Naive B cell (primary cell): ENCODE data around the gene FKBP1B. TPM values are rescaled to one million over a fixed set of nuclear protein-coding genes. Genes with fewer than 3 reads are reported as not detected.
A peak's percentile ranks its signal among the peaks of the same experiment; 100 is the strongest.
"Not testable (repeated sequence)": the region's sequence is repeated elsewhere in the genome, so short reads cannot be mapped to it uniquely, and the experiment has no call there.

ENCODE experiments used
- ATAC-seq, 2 donors: fragments of 150-1000 bp; cut with Tn5 transposase; 2 replicates each; pipeline ENCODE4 v1.10.0; 2021; ENCODE audit warnings: low read depth in 2 of 2, mild to moderate bottlenecking in 2 of 2, moderate library complexity in 2 of 2
- DNase-seq: peaks from one replicate; pipeline ENCODE4 v3.0.0; 2022
- H3K27ac Mint-ChIP-seq, 6 donors: one replicate each; pipeline ENCODE4 v1.8.0; 2020 to 2022; ENCODE audit warnings: mild to moderate bottlenecking in 6 of 6, mixed read lengths in 6 of 6, moderate library complexity in 5 of 6, inconsistent platforms in 2 of 6
- H3K27me3 Mint-ChIP-seq, 3 donors: one replicate each; pipeline ENCODE4 v1.8.0; 2021 to 2022; ENCODE audit warnings: mixed read lengths in 3 of 3, mild to moderate bottlenecking in 1 of 3
- H3K36me3 Mint-ChIP-seq, 2 donors: one replicate each; pipeline ENCODE4 v1.8.0; 2020 to 2022; ENCODE audit warnings: mixed read lengths in 2 of 2, inconsistent platforms in 1 of 2, mild to moderate bottlenecking in 1 of 2
- H3K4me1 Mint-ChIP-seq, 3 donors: one replicate each; pipeline ENCODE4 v1.8.0; 2020 to 2022; ENCODE audit warnings: mixed read lengths in 3 of 3, inconsistent platforms in 1 of 3, mild to moderate bottlenecking in 1 of 3, moderate library complexity in 1 of 3
- H3K4me3 Mint-ChIP-seq, 8 donors: one replicate each; pipeline ENCODE4 v1.8.0; 2020 to 2022; ENCODE audit warnings: mild to moderate bottlenecking in 8 of 8, mixed read lengths in 8 of 8, moderate library complexity in 8 of 8, inconsistent platforms in 2 of 8
- H3K9me3 Mint-ChIP-seq, 7 donors: one replicate each; pipeline ENCODE4 v1.8.0; 2020 to 2022; ENCODE audit warnings: mixed read lengths in 7 of 7, mild to moderate bottlenecking in 5 of 7, inconsistent platforms in 2 of 7, moderate library complexity in 1 of 7
- polyA plus RNA-seq, 6 donors: library from polyadenylated mRNA; unstranded; fragments of 300-500 nt; fragmentation: Illumina TruSeq; gene quantifications; one replicate each; pipeline ENCODE4 v1.2.3, GENCODE V29; 2021; ENCODE audit warnings: low read depth in 6 of 6

The FKBP1B gene
- 1 to 10 TPM in 5 of 6 donors, not detected in 1; 1.4 to 2.4 (median 1.4) TPM for polyA plus RNA-seq

DNA sequence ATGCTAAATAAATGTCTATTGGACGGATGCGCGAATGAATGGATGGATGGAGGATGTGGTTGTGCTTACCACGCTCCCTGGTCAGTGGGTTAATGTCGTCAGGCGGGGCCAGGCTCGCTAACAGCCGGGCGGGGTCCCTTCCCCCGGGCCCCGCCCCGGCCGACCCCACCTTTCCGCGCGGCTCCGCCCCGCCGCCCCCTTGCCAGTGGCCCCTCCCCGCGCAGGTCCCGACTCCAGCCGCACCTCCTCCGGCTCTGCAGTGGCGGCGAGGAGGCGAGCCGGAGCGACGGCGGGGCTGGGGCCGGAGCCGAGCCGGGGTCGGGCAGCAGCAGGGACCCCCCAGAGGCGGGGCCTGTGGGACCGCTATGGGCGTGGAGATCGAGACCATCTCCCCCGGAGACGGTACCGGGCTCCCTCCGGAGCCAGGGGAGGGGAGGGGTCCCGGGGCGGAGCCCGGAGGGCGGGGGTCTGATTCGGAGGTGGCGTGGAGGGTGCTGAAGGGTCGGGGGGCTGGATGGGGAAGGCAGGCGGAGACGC lies at the start of gene FKBP1B:
Gene FKBP1B (plus strand): TSS at position 257 of the 537 bp plus-strand sequence. CDS start 109 bp downstream, at position 366.
- peaks cover 19 to 33% (median 24%) of the 10 kb centered on the region in 3 donors for H3K4me1 Mint-ChIP-seq
- peak within 1 kb of the TSS in 2 of 6 donors; percentile 21 to 38 for H3K27ac Mint-ChIP-seq
- no peaks in the 10 kb centered on the region for H3K36me3 Mint-ChIP-seq
- H3K9me3 Mint-ChIP-seq, result no peaks in the 10 kb centered on the region
- peak within 1 kb of the TSS in 3 of 8 donors; percentile 88 to 99 (median 92) for H3K4me3 Mint-ChIP-seq
- DNase-seq (peak; percentile 45), ATAC-seq (peak in 1 of 2 donors; percentile 5)
- peaks cover 0 to 7% (median 0%) of the 10 kb centered on the region in 3 donors for H3K27me3 Mint-ChIP-seq

DNA sequence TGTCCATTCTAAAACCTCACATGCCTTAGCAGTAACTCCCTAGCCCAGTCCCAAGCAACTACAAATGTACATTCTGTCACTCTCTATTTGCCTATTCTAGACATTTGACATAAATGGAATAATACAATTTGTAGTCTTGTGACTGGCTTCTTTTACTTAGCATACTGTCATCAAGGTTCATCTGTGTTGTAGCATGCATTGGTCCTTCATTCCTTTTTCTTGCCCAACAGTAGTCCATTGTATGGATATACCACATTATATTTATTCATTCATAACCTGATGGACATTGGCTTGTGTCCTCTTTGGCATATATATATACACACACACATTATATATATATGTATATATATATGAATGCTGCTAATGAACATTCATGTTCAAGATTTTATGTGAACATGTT lies 41.8 kb upstream of the FKBP1B start:
- Mint-ChIP-seq H3K4me1 (peaks cover 0 to 3% (median 0%) of the 10 kb centered on the region in 3 donors), H3K27ac (no peak overlapping the region), H3K27me3 (peaks cover 27 to 35% (median 32%) of the 10 kb centered on the region in 3 donors), H3K4me3 (no peak overlapping the region), H3K9me3 (no peaks in the 10 kb centered on the region), H3K36me3 (no peaks in the 10 kb centered on the region)
- ATAC-seq, result no peak
- DNase-seq, result no peak

DNA sequence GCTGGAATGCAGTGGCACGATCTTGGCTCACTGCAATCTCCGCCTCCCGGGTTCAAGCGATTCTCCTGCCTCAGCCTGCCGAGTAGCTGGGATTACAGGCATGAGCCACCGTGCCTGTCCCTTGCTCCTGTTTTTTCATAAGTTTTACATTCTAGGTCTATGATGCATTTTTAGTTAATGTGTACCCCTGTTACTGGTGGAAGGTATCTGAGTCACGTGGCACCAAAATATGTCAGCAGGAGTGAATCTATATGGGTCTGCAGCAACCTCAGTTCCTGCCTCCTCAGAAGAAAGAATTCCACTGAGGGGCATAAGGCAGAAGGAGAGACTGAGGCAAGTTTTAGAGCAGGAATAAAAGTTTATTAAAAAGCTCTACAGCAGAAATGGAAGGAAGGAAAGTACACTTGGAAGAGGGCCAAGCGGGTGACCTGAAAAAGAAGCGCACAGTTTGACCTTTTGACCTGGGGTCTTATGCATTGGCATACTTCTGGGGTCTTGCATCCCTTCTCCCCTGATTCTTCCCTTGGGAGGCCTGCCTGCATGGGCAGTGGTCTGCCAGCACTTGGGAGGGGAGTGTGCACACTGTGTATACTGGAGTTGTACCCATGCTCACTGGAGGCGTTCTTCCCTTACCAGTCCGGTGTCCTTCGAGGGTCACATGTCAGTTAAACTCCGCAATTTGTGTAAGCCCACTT lies 40.7 kb upstream of the FKBP1B start:
- Mint-ChIP-seq H3K27ac (no peak overlapping the region), H3K4me1 (peaks cover 0 to 3% (median 0%) of the 10 kb centered on the region in 3 donors), H3K4me3 (peak overlapping the region in 3 of 8 donors; percentile 29 to 53 (median 30)), H3K27me3 (peaks cover 27 to 42% (median 34%) of the 10 kb centered on the region in 3 donors), H3K9me3 (no peaks in the 10 kb centered on the region), H3K36me3 (no peaks in the 10 kb centered on the region)
- ATAC-seq (no peak), DNase-seq (no peak)

DNA sequence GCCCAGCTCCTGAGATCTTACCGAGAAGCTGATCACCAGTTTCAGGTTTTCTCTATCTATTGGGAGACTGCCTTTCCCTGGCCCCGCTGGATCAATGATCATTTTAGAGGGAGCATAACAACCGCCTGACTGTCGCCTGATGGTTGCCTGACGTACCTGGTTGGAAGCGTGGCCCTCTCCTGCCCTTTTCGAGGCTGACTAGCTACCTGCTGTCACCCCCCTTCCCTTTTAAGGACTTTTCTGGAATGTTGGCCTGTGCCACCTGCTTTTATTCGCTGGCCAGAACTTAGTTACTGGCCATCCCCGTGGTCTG lies 40.2 kb upstream of the FKBP1B start:
- Mint-ChIP-seq H3K36me3 (no peaks in the 10 kb centered on the region), H3K4me3 (peak overlapping the region in 2 of 8 donors; percentile 29 to 53), H3K9me3 (no peaks in the 10 kb centered on the region), H3K27ac (no peak overlapping the region), H3K27me3 (peaks cover 27 to 43% (median 34%) of the 10 kb centered on the region in 3 donors), H3K4me1 (peaks cover 0 to 3% (median 0%) of the 10 kb centered on the region in 3 donors)
- no peak for ATAC-seq
- no peak for DNase-seq

DNA sequence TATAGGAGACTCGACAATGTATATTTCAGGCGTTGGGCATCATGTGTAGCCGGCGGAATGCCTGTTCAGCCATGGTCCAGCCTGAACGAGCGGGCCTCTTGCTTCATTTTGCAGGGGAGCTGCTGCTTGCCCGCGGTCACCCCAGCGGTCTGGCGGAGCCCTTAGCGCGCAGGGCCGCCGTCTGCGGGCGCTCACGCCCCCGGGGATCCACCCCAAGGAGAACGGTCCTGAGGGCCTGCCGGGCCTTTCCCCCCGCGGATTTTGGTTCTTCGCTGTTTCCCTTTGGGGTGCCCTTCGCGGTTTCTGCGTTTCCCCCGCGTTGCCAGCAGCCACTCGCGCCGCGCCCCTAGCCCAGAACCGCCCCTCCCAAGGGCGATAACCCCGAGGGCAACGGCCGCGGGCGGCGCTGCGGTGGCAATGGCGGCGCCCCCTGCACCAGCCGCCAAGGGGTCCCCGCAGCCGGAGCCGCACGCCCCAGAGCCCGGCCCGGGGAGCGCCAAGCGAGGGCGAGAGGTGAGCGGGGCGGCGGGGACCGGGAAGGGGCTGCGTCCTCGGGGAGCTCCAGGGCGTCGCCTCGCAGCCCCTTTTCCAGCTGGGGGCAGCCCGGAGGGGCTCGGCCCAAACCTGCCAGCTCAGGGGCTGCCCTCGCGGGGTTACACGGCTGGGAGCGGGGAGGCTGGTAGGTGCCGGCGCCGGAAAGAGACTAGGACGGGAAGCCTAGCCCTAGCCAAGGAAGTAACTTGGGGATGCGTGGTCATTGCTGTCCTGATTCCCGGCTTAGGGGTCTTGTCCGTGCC lies 39.7 kb upstream of the FKBP1B start, which contains the start of gene MFSD2B:
Gene MFSD2B (plus strand): TSS at position 406 of the 797 bp plus-strand sequence. CDS start 12 bp downstream, at position 418.
- Mint-ChIP-seq H3K36me3 (no peaks in the 10 kb centered on the region), H3K4me3 (peak within 1 kb of the TSS in 6 of 8 donors; percentile 7 to 73 (median 41)), H3K4me1 (peaks cover 0 to 3% (median 0%) of the 10 kb centered on the region in 3 donors), H3K9me3 (no peaks in the 10 kb centered on the region), H3K27ac (no peak within 1 kb of the TSS), H3K27me3 (peaks cover 27 to 48% (median 34%) of the 10 kb centered on the region in 3 donors)
- ATAC-seq (peak; percentile 34 to 61), DNase-seq (no peak)

DNA sequence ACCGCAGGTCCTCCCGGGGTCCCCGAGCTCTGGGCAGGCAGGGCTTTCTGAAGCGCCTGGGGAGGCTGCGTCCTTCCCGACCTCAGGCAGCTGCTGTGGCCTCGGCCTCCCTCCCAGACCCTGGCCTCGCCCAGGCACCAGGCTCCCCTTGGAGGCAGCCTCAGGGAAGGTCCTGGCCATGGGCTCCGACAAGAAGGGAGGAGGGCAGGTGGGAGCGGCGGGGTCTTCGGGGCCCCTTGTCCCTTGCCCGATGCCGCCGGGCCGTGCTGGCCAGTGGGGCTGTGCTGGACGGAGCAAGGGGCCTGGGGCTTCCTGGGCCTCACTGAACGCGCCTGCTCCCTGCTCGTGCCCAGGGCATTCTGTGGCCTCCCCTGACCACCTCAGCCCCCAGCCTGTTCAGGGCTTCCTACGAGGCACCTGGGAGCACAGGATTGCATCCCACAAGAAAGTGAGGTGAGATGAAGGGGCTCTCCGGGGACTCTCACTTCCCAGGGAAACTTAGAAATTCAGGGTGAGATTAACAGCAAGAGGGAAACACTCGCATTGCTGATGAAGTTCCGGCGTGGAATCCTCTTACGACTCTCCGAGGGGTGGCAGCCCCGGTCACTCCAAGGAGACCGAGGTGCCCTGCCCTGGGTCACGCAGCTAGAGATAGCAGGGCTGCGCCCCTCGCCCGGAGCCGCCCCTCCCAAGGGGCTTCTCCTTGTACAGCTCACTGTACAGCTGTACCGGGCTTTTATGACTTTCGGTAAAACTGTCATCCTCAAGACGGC lies 38.9 kb upstream of the FKBP1B start:
- Mint-ChIP-seq H3K9me3 (no peaks in the 10 kb centered on the region), H3K27ac (no peak overlapping the region), H3K36me3 (no peaks in the 10 kb centered on the region), H3K4me1 (peaks cover 0 to 3% (median 0%) of the 10 kb centered on the region in 3 donors), H3K4me3 (peak overlapping the region in 4 of 8 donors; percentile 8 to 73 (median 38)), H3K27me3 (peaks cover 27 to 48% (median 34%) of the 10 kb centered on the region in 3 donors)
- no peak for DNase-seq
- no peak for ATAC-seq

DNA sequence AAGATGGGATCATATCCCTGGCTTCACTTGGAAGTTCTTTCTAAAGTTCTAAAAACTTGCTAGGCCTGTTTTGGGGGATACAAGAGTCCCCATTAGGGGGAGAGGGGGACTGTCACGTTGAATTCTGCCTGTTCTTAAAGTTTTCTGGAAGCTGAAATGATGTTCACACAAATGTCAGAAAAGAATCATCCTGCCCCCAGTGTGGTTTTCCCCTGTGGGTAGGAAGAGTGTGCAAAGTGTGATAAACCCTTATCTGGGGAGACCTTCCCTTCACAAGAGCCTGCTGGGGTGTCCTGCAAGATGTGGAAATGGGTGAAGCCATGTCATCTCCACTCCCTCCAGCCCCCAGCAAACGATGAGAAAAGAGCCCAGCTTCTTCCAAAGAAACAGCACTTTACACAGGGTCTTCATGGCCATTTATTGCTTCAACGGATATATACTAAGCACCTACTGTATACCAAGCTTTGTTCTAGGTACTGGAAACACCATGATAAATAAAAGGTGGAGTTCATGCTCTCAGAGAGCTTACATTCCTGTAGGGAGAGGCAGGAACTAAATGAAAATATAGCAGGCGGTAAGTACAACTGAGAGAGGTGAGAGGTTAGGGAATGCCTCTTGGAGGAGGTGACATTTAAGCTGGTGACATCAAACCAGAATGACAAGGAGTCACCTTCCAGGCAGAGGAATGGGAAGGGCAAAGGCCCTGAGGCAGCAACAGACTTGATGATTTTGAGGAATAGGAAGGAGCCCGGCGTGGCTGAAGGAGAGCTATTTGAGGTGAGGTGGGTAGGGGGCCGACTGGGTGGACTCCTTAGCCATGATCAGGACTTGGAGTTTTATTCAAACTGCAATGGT lies 38.1 kb upstream of the FKBP1B start:
- Mint-ChIP-seq H3K27me3 (peaks cover 27 to 48% (median 34%) of the 10 kb centered on the region in 3 donors), H3K27ac (no peak overlapping the region), H3K9me3 (no peaks in the 10 kb centered on the region), H3K4me3 (peak overlapping the region in 1 of 8 donors; percentile 73), H3K36me3 (no peaks in the 10 kb centered on the region), H3K4me1 (peaks cover 0 to 3% (median 0%) of the 10 kb centered on the region in 3 donors)
- no peak for ATAC-seq
- DNase-seq, result no peak

DNA sequence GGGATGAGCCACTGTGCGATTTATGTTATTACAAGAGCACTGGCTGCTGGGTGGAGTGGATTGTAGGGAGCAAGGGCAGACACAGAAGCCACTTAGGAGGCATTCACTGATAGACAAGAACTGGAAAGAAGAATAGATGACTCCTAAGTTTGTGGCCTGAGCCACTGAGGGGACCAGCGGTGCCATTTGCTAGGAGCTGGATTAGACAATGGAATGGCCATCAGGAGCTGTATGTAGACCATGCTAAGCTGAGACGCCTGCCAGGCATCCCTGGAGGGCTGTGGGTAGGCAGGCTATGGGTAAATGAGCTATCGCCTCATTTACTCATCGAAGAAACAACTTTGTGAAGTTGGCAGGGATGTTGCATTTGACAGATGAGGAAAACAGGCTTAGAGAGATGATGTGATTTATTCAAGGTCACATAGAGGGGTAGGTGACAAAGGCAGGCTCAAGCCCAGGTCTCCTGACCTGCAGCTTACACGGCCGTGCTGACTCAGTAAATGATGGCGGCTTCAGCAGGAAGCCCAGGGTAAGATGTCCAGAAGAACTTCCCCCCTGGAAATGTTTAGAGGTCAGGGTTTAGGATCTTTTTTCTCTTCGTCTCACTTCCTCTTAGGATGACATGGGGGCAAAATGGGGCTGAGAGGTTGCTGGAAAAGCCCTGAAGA lies 36.9 kb upstream of the FKBP1B start:
- Mint-ChIP-seq H3K36me3 (no peaks in the 10 kb centered on the region), H3K4me1 (peaks cover 0 to 3% (median 0%) of the 10 kb centered on the region in 3 donors), H3K9me3 (no peaks in the 10 kb centered on the region), H3K27me3 (peaks cover 27 to 48% (median 34%) of the 10 kb centered on the region in 3 donors), H3K27ac (no peak overlapping the region), H3K4me3 (no peak overlapping the region)
- ATAC-seq (no peak), DNase-seq (no peak)

DNA sequence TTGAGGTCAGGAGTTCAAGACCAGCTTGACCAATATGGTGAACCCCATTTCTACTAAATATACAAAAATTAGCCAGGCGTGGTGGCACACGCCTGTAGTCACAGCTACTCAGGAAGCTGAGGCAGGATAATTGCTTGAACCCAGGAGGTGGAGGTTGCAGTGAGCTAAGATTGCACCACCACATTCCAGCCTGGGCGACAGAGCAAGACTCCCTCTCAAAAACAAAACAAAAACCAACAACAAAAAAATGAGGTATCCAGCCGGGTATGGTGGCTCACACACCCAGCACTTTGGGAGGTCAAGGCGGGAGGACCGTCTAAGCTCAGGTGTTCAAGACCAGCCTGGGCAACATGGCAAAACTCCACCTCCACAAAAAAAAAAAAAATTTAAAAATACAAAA lies 34.6 kb upstream of the FKBP1B start:
- not testable (repeated sequence) for DNase-seq, H3K36me3 Mint-ChIP-seq, ATAC-seq, H3K4me3 Mint-ChIP-seq, H3K4me1 Mint-ChIP-seq, H3K9me3 Mint-ChIP-seq
- Mint-ChIP-seq H3K27me3 (peaks cover 18 to 34% (median 22%) of the 10 kb centered on the region in 3 donors), H3K27ac (peak overlapping the region in 1 of 6 donors; percentile 66)

DNA sequence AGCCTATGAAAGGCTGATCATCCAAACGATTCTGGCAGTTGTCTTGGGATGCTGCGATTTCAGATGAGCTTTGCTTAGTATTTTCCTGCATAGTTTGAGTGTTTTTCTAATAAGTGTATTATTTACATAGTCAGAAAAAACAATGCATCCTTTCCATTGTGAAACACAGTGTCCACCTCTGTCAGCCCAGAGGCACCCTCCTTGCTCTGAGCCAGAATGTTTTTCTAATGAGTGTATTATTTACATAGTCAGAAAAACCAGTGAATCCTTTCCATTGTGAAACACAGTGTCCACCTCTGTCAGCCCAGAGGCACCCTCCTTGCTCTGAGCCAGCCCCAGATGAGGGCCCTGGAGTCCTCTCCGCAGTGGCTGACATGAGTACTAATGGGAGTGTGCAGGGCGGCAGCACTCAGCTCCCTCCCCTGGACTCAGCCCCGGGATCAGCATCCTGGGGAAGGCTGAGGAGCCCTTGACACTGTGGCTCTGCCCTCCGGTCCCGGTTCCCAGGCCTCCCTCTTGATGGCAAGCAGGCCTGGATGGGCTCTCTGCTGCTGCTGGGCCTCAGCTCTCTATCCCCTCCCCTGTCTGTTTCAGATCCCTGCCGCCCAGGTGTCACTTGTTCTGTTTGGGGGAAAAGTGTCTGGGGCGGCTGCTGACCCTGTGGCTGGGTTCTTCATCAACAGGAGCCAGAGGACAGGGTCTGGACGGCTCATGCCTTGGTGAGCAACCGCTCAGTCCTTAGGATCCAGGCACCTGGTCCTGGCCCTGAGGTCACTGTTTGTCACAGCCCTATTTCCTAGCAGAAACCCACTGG lies 33.8 kb upstream of the FKBP1B start:
- Mint-ChIP-seq H3K4me3 (no peak overlapping the region), H3K4me1 (no peaks in the 10 kb centered on the region), H3K9me3 (no peaks in the 10 kb centered on the region), H3K36me3 (no peaks in the 10 kb centered on the region), H3K27ac (no peak overlapping the region), H3K27me3 (peaks cover 16 to 32% (median 21%) of the 10 kb centered on the region in 3 donors)
- no peak for DNase-seq
- no peak for ATAC-seq

DNA sequence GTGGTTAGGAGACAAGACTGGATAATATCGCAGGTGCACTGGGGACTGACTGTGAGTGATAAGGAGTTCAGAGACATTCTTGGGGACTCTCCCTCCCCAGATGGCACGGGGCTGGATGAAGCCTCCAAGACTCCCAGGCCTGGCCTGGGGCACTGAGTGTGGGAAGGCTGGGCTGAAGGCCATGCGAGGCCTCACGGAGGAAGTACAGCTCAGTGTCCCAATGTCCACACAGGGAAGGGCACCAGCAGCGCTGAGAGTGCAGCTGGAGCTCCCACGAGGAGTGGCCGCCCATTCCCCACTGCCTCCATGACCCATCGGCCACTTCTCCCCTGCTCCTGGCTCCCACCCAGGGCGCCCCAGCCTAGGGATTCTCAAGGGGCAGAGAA lies 33.2 kb upstream of the FKBP1B start:
- Mint-ChIP-seq H3K4me1 (no peaks in the 10 kb centered on the region), H3K27me3 (peaks cover 10 to 26% (median 15%) of the 10 kb centered on the region in 3 donors), H3K4me3 (no peak overlapping the region), H3K9me3 (no peaks in the 10 kb centered on the region), H3K36me3 (no peaks in the 10 kb centered on the region), H3K27ac (no peak overlapping the region)
- DNase-seq (no peak), ATAC-seq (no peak)
